Astrocyte (in vitro differentiated cells and primary cell): ENCODE data around the gene TRMT1L. TPM values are rescaled to one million over a fixed set of nuclear protein-coding genes. Genes with fewer than 3 reads are reported as not detected.

ENCODE experiments used
- DNase-seq: peaks from one replicate; pipeline ENCODE4 v3.0.0-alpha.2; 2010; ENCODE audit warnings: low read depth
- FAIRE-seq: peaks from 2 replicates; lab custom pipeline; 2011; peaks lifted over from hg19 to GRCh38; lab: Jason Lieb, UNC
- H2AFZ ChIP-seq: 2 replicates; pipeline ENCODE4 v1.6.0; 2012; ENCODE audit warnings: low read depth, low read length, inconsistent platforms
- H3K27ac ChIP-seq: 2 replicates; pipeline ENCODE4 v1.5.1; 2011; ENCODE audit warnings: low read depth, low read length, inconsistent platforms
- H3K27me3 ChIP-seq: 2 replicates; pipeline ENCODE4 v1.6.0; 2011; ENCODE audit warnings: low read length, inconsistent platforms; ENCODE audit not compliant: insufficient read depth
- H3K36me3 ChIP-seq: 2 replicates; pipeline ENCODE4 v1.5.1; 2011; ENCODE audit warnings: low read length, inconsistent platforms; ENCODE audit not compliant: insufficient read depth
- H3K4me1 ChIP-seq: 2 replicates; pipeline ENCODE4 v1.5.1; 2011; ENCODE audit warnings: low read length, inconsistent platforms; ENCODE audit not compliant: insufficient read depth
- H3K4me2 ChIP-seq: 2 replicates; pipeline ENCODE4 v1.6.0; 2012; ENCODE audit warnings: low read length, inconsistent platforms
- H3K4me3 ChIP-seq: 2 replicates; pipeline ENCODE4 v1.5.1; 2011; ENCODE audit warnings: low read depth, mild to moderate bottlenecking, low read length, inconsistent platforms; ENCODE audit not compliant: insufficient read depth
- H3K79me2 ChIP-seq: 2 replicates; pipeline ENCODE4 v1.6.0; 2012; ENCODE audit warnings: mild to moderate bottlenecking, low read length, inconsistent platforms; ENCODE audit not compliant: insufficient read depth
- H3K9ac ChIP-seq: 2 replicates; pipeline ENCODE4 v1.6.0; 2012; ENCODE audit warnings: mild to moderate bottlenecking, low read length, inconsistent platforms
- H3K9me3 ChIP-seq: 2 replicates; pipeline ENCODE4 v1.5.1; 2012; ENCODE audit warnings: low read depth, mild to moderate bottlenecking, low read length, inconsistent platforms; ENCODE audit not compliant: insufficient read depth
- H4K20me1 ChIP-seq: 2 replicates; pipeline ENCODE4 v1.6.0; 2012; ENCODE audit warnings: low read length, inconsistent platforms; ENCODE audit not compliant: insufficient read depth
- H3K27ac Mint-ChIP-seq: one replicate; pipeline ENCODE4 v1.8.0; 2021; ENCODE audit warnings: mild to moderate bottlenecking, mixed read lengths; ENCODE audit not compliant: unreplicated experiment
- H3K27me3 Mint-ChIP-seq: one replicate; pipeline ENCODE4 v1.8.0; 2021; ENCODE audit warnings: low read depth, mixed read lengths; ENCODE audit not compliant: unreplicated experiment
- H3K36me3 Mint-ChIP-seq: one replicate; pipeline ENCODE4 v1.8.0; 2021; ENCODE audit warnings: low read depth, mixed read lengths; ENCODE audit not compliant: unreplicated experiment
- H3K4me1 Mint-ChIP-seq: one replicate; pipeline ENCODE4 v1.8.0; 2021; ENCODE audit warnings: low read depth, mixed read lengths; ENCODE audit not compliant: unreplicated experiment
- H3K4me3 Mint-ChIP-seq: one replicate; pipeline ENCODE4 v1.8.0; 2021; ENCODE audit warnings: mild to moderate bottlenecking, moderate library complexity, mixed read lengths; ENCODE audit not compliant: unreplicated experiment
- H3K9me3 Mint-ChIP-seq: one replicate; pipeline ENCODE4 v1.8.0; 2021; ENCODE audit warnings: mild to moderate bottlenecking, mixed read lengths; ENCODE audit not compliant: unreplicated experiment
- EZH2 ChIP-seq: IDR thresholded peaks from 2 replicates; pipeline ENCODE4 v1.6.1; 2012; ENCODE audit warnings: mild to moderate bottlenecking, low read length, inconsistent platforms; ENCODE audit not compliant: insufficient read depth
- total RNA-seq: library from RNA; stranded (reverse); gene quantifications from 2 replicates; pipeline ENCODE4 v1.2.1, GENCODE V29; 2021
- TF ChIP-seq, protein P1 (sequence below): IDR thresholded peaks from 2 replicates; pipeline ENCODE4 v1.5.1; 2011; ENCODE audit warnings: low read depth, mild to moderate bottlenecking, inconsistent platforms, low read length, moderate library complexity; ENCODE audit not compliant: insufficient read depth

The TRMT1L gene
- total RNA-seq, 1 donor from 2014 or later: 17.0 TPM

DNA sequence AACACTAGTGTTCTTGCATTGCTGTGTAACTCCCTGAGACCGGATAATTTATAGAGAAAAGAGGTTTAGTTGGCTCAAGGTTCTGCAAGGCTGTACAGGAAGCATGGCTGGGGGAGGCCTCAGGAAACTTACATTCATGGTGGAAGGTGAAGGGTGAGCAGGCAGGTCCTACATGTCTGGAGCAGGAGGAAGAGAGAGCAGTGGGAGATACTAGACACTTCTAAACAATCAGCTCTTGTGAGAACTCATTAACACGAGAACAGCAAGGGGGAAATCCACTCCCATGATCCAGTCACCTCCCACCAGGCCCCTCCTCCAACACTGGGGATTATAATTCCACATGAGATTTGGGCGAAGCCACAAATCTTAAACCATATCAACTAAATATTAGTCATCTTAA, 81.3 kb downstream of the TRMT1L start:
- no peaks in the 10 kb centered on the region for H3K36me3 ChIP-seq
- Mint-ChIP-seq H3K4me3 (no peak overlapping the region), H3K36me3 (peaks cover 2% of the 10 kb centered on the region), H3K27ac (peak overlapping the region; percentile 14), H3K27me3 (no peaks in the 10 kb centered on the region), H3K9me3 (no peaks in the 10 kb centered on the region), H3K4me1 (peaks cover 19% of the 10 kb centered on the region)
- no peaks in the 10 kb centered on the region for H3K9me3 ChIP-seq
- peaks cover 10% of the 10 kb centered on the region for H3K4me1 ChIP-seq
- peaks cover 87% of the 10 kb centered on the region for H3K79me2 ChIP-seq
- no peaks in the 10 kb centered on the region for H3K27me3 ChIP-seq
- H3K27ac ChIP-seq: no peak overlapping the region
- H3K4me3 ChIP-seq: no peak overlapping the region
- H4K20me1 ChIP-seq: peaks cover 65% of the 10 kb centered on the region
- DNase-seq (no peak), FAIRE-seq (no peak)
- TF ChIP-seq, protein P1, sequence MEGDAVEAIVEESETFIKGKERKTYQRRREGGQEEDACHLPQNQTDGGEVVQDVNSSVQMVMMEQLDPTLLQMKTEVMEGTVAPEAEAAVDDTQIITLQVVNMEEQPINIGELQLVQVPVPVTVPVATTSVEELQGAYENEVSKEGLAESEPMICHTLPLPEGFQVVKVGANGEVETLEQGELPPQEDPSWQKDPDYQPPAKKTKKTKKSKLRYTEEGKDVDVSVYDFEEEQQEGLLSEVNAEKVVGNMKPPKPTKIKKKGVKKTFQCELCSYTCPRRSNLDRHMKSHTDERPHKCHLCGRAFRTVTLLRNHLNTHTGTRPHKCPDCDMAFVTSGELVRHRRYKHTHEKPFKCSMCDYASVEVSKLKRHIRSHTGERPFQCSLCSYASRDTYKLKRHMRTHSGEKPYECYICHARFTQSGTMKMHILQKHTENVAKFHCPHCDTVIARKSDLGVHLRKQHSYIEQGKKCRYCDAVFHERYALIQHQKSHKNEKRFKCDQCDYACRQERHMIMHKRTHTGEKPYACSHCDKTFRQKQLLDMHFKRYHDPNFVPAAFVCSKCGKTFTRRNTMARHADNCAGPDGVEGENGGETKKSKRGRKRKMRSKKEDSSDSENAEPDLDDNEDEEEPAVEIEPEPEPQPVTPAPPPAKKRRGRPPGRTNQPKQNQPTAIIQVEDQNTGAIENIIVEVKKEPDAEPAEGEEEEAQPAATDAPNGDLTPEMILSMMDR: no peak
- no peak for TF ChIP-seq EZH2
- no peak overlapping the region for H3K4me2 ChIP-seq
- no peak overlapping the region for H3K9ac ChIP-seq
- no peak overlapping the region for H2AFZ ChIP-seq

DNA sequence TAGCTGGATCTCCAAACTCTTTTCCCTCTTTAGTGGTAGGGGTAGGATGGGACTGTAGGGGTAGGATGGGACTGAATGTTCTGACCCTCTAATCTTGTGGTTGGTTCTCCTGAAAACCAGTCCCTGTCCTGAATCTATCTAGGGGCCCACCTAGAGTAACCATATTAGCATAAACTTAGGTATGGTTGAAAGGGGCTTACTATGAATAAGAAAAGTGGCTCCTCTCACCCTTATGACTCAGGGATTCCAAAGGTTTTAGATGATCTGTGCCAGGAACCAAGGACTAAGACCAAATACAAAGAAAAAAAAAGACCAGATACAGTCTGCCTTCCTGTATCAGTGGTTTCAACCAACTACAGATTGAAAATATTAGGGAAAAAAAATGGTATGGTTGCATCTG, 82.4 kb downstream of the TRMT1L start:
- Mint-ChIP-seq H3K4me3 (no peak overlapping the region), H3K27ac (peak overlapping the region; percentile 69), H3K4me1 (peaks cover 19% of the 10 kb centered on the region), H3K27me3 (no peaks in the 10 kb centered on the region), H3K9me3 (no peaks in the 10 kb centered on the region), H3K36me3 (peaks cover 2% of the 10 kb centered on the region)
- no peaks in the 10 kb centered on the region for H3K27me3 ChIP-seq
- DNase-seq (peak; percentile 60), FAIRE-seq (no peak)
- TF ChIP-seq, protein P1: no peak
- no peak overlapping the region for H3K9ac ChIP-seq
- H3K4me1 ChIP-seq: peaks cover 10% of the 10 kb centered on the region
- no peaks in the 10 kb centered on the region for H3K9me3 ChIP-seq
- H3K79me2 ChIP-seq: peaks cover 87% of the 10 kb centered on the region
- H4K20me1 ChIP-seq: peaks cover 68% of the 10 kb centered on the region
- no peak overlapping the region for H3K4me2 ChIP-seq
- no peaks in the 10 kb centered on the region for H3K36me3 ChIP-seq
- H3K27ac ChIP-seq: no peak overlapping the region
- H2AFZ ChIP-seq: no peak overlapping the region
- H3K4me3 ChIP-seq: no peak overlapping the region

DNA sequence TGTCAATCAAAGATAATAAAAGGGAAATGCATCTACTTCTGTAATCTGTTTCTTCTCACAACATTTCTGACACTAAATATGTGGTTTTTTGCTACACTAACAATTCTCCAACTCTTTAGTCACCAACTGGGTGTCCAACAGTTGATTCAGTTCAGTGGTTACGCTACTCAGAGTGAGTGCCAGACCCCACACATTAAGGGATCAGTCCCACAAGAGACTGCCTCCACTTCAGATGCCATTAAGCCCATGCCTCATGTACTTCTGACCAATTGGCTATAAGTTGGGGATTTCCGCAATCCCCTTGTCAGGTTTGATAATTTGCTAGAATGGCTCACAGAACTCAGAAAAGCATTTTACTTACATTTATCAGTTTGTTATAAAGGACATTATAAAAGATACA, 83.0 kb downstream of the TRMT1L start:
- FAIRE-seq (no peak), DNase-seq (peak; percentile 73)
- Histone ChIP-seq H3K4me2 (no peak overlapping the region), H3K27me3 (no peaks in the 10 kb centered on the region), H3K9me3 (no peaks in the 10 kb centered on the region), H3K4me3 (no peak overlapping the region), H3K4me1 (peaks cover 10% of the 10 kb centered on the region), H3K27ac (no peak overlapping the region), H3K9ac (no peak overlapping the region), H3K79me2 (peaks cover 86% of the 10 kb centered on the region), H3K36me3 (no peaks in the 10 kb centered on the region), H2AFZ (no peak overlapping the region), H4K20me1 (peaks cover 73% of the 10 kb centered on the region)
- TF ChIP-seq, protein P1: no peak
- TF ChIP-seq EZH2: no peak
- Mint-ChIP-seq H3K36me3 (peaks cover 2% of the 10 kb centered on the region), H3K27me3 (no peaks in the 10 kb centered on the region), H3K4me1 (peaks cover 19% of the 10 kb centered on the region), H3K9me3 (no peaks in the 10 kb centered on the region), H3K4me3 (no peak overlapping the region), H3K27ac (peak overlapping the region; percentile 87)
